Amniotic stem cell (primary cell): ENCODE results near the gene RASGRF1.
"Not testable (repeated sequence)": the region's sequence is repeated elsewhere in the genome, so short reads cannot be mapped to it uniquely, and the experiment has no call there.

Source experiments
- DNase-seq: peaks from one replicate; lab custom pipeline; 2025; lab: John Stamatoyannopoulos, UW

RASGRF1 gene

GRCh38 chr15:79036323-79036722 lies 54.3 kb downstream of the RASGRF1 start:
- DNase-seq, result no peak

- no peak for DNase-seq
These were observed 54.8 kb downstream of the RASGRF1 start for GRCh38 chr15:79035814-79036213.

DNA sequence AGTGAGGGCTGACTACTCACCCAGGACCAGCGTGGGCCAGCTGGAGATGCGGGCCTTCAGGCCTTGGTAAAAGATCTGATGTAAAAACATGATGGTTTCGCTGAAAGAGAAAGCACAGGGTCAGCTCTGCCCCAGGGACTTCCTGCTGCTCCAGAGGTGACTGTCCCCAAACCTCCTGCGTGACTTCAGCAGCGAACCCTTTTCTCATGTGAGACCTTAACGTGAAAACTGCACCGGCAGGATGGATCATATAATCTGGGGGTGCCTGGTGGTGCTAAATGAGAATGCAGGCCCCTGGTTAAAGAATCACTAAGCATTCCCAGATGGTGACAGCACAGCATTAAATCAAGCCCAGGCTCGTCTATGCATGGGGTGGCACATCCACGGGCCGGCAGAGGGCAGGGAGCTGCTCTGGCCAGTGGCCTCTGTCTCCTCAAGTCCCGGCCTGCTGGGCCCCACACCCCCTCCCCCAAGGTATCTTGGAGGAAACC lies 55.4 kb downstream of the RASGRF1 start:
- DNase-seq, result no peak

DNA sequence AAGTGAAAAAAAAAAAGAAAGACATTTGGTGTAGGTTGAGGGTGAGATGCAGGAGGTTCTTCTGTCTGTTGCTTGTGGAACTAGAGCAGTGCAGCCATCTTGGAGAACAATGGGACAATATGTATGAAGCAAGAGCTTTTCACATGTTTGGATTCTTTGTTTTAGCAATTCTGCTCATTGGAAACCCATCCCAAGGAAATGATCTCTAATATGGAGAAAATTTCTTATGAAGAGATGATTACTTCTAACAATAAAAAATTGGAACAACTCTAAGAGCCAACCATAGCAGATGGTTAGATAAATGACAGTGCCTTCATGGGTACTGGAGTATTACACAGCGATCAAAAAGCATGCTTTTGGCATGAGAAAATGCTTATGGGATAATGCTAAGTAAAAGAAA lies 56.3 kb downstream of the RASGRF1 start:
- no peak for DNase-seq

GRCh38 chr15:79032656-79033055 lies 57.9 kb downstream of the RASGRF1 start:
- DNase-seq, result no peak

DNA sequence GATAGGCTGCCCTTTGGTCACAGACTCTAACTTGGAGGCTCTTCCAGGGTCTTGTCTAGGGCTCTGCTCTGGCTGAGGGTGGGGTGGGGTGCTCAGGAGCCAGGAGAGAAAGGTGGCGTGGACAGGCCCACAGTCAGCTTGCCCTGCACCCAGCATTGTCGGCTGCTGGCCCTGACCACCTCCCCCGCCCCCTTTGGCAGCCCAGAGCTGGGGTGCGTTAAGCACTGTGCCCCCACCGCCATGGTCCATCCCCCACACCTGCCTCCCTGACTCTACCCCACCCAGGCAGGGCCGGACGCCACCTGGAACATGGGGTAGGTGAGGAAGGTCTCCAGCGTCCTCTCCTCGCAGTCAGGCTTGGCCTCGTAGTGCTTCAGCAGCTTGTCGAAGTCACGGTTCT lies 58.8 kb downstream of the RASGRF1 start:
- no peak for DNase-seq

DNA sequence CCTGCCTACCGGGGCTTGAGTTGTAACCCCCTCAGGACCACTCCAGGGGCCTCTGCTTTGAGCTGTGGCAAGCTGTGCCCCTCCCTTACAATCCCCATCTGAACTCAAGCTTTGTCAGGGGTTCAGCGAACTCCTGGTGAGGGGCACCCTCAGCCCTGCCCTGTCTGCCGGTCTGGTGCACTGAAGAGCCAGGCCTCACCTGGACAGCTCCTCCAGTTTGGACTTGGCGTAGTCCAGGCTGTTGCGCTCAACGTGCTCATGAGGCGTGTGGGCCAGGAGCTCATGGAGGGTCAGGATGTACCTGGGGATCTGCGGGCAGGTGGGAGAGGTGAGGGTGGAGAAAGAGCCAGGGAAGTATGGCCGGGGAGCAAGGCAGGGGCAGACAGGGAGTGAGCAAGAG lies 59.4 kb downstream of the RASGRF1 start:
- no peak for DNase-seq

- no peak for DNase-seq
These were observed 60.1 kb downstream of the RASGRF1 start for GRCh38 chr15:79030470-79030869.

DNA sequence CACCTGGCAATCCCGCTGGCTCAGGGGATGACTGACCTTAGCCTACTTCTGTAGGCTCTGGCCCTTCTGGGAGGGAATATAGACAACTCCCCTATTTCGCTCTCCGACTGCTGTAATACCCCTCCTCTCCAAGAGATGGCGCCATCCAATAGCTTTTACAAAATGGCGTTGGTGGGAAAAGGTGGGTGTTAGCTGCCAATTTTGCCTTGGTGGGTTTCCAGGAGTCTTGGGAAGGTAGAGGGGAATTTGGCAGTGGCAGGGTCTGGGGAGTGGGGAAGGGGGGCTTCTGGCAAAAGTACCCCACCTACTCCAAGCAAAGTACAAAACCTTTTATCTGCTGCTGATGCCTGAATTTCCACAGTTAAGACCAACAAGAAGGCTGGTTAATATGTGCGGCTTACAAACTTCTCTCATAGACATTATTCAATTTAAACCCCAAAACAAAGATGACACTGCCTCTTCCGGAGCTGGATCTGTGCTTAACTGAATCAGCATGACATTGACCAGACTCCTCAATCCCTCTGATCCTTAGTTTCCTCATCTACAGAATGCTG lies 62.1 kb downstream of the RASGRF1 start:
- no peak for DNase-seq

DNA sequence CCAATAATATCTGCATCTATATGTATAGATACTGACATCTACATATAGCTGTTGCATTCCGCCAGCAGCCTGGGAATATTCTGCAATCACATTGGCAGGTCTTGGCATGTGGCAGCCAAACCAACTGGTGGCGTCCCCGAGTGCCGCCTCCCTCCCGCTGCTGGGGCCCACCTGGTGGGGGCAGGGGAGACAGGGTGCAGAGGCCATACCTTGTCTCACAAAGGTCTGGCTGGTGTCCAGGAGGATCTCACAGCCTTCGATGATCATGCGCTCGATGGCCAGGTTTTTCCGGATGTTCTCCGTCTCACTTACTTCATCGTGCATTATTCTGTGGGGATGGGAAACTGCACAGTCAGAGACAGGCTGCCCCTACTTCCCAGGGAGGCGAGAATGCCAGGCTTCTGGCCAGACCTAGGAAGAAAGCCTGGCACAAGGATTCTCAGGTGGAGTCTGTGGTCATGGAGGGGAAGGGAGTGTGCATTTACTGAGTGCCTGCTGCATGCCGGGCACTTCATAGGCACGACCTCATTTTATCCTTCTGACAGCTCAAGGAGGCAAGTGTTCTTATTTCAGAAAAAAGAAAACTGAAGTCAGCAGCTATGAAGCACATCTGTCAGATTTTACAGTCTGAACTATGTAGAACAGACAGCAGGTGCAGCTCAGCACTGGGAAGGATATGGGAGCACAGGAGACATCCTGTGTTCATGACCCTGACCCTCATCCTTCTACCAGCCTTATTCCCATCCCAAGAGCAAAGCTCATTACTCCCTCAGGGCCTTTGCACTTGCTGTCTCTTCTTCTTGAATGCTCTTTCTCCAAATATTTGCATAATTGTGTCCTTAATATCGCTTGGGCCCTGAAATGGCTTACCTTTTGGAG lies 62.8 kb downstream of the RASGRF1 start:
- no peak for DNase-seq

DNA sequence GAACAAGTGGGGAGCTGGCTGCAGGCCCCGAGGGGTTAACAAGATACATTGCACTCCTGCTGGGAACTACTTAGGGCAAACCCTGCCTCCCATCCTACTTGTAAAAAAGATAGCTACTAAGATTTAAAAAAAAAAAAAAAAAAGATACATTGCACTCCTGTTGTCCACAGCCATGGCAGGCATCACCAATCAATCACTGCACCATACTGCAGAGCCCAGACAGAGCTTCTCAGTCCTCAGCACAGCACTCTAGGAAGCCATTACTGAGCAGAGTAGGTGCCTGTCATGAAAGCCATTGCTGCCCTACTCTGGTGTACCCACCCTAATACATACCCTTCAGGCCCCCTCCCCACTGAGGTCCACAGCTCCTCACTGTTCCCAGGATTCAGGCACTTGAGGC lies 64.8 kb downstream of the RASGRF1 start:
- DNase-seq, result no peak

GRCh38 chr15:79025201-79025600 lies 65.4 kb downstream of the RASGRF1 start:
- no peak for DNase-seq

GRCh38 chr15:79024493-79024892 lies 66.1 kb downstream of the RASGRF1 start:
- DNase-seq, result not testable (repeated sequence)

- no peak for DNase-seq
These were observed 66.7 kb downstream of the RASGRF1 start for GRCh38 chr15:79023918-79024317.

DNA sequence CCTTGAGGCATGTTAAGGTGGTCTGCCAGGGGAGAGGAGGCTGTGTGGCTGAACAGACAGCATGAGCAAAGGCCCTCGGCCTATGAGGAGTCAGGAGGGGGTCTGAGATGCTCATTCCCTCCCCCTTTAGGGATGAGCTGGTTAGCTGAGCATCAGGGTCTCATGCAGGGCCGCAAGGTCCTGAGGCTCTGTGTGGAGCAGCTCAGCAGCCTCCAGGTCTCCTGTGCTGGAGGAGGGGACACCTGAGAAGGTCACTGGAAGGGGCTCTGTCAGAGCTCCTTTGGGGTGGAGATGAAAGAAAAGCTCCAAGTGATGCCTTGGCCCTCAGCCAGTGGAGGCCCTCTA lies 67.1 kb downstream of the RASGRF1 start:
- no peak for DNase-seq

GRCh38 chr15:79018960-79019359 lies 71.6 kb downstream of the RASGRF1 start:
- no peak for DNase-seq

DNA sequence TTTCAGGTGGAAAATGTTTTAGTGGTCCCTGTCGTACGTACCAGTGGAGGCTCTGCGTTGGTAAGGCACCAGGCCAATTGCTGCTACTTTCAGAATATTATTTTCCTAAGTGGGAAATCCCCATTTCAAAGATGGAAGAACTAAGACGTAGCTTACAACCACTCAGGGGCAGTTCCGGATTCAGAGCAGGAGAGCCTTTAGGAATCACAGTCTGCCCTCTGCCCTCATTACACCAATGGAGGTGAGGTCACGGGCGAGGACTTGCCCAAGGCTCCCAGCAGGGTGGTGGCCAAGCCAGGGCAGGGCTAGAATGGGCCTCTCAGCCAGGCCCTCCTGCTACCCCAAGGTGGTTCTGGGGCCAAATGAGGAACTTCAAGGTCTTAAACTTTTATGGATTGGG lies 72.6 kb downstream of the RASGRF1 start:
- DNase-seq, result no peak

- DNase-seq, result no peak
These were observed 73.9 kb downstream of the RASGRF1 start for GRCh38 chr15:79016527-79017170.

DNA sequence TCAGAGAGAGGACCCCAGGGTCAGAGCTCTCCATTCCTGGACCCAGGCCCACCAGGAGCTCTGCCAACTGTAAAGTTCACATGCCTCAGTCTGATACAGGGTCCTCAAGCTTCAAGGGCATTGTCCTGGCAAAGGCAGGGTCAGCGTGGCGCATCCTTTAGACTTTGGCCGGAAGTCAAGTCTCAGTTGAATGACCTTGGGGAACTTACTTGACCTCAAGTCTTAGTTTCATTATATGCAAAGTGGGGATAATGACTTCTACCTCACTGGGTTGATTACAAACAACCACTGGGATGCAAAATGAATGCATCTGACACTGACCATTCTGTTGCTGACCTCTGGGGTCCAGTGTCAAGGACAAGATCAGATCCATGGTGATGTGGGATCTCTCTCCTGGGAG lies 75.2 kb downstream of the RASGRF1 start:
- no peak for DNase-seq

GRCh38 chr15:79010278-79010677 lies 80.3 kb downstream of the RASGRF1 start:
- no peak for DNase-seq

GRCh38 chr15:79009379-79009778 lies 81.2 kb downstream of the RASGRF1 start:
- no peak for DNase-seq

DNA sequence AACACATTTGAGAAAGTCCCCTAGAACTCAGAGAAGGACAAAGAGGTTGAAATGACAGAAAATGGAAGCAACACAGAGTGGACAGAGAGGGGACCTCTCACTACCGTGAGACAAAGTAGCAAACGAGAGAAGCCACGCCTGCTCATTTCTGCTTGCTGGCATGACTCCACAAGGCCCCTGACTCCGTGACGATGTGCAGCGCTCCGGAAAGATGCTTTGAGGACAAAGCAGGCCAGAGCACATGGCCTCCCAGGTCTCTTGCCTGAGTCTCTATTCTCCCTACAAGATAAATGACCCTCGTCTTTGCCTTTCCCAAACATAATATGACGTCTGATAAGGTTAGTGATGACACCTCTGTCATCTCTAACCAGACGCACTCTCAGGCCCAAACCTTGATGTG lies 81.9 kb downstream of the RASGRF1 start:
- no peak for DNase-seq

- no peak for DNase-seq
These were observed 83.5 kb downstream of the RASGRF1 start for GRCh38 chr15:79007066-79007465.
